ENCODE data around the gene COPZ1.
A peak's percentile ranks its signal among the peaks of the same experiment; 100 is the strongest.

Gene COPZ1

GRCh38 chr12:54375259-54375579 is 50.3 kb downstream of the COPZ1 start:
- no peak overlapping the region for H3K27ac ChIP-seq
- TF ChIP-seq ZFX (IDR thresholded peaks at IDR 0.05) = no peak
- TF ChIP-seq, protein P1, sequence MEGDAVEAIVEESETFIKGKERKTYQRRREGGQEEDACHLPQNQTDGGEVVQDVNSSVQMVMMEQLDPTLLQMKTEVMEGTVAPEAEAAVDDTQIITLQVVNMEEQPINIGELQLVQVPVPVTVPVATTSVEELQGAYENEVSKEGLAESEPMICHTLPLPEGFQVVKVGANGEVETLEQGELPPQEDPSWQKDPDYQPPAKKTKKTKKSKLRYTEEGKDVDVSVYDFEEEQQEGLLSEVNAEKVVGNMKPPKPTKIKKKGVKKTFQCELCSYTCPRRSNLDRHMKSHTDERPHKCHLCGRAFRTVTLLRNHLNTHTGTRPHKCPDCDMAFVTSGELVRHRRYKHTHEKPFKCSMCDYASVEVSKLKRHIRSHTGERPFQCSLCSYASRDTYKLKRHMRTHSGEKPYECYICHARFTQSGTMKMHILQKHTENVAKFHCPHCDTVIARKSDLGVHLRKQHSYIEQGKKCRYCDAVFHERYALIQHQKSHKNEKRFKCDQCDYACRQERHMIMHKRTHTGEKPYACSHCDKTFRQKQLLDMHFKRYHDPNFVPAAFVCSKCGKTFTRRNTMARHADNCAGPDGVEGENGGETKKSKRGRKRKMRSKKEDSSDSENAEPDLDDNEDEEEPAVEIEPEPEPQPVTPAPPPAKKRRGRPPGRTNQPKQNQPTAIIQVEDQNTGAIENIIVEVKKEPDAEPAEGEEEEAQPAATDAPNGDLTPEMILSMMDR (conservative IDR thresholded peaks at IDR 0.05) = no peak

DNA sequence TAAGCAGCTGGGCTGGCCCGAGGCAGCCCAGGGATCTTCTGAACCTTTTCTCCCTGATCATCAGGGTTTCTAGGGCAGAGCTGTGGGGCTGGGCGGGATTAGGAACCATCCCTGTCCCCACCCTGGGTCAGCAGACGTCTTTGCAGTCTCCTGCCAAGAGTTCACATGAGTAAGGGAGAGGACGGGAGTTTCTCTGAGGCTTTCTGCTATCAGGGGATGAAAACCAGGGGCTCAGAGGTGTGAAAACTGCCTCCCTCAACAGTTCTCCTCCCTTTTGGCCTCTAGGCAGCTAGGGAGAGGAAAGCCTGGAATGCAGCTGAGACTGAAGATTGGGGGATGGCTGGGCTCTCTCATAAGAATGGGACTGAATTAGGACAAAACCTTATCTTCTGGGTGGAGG is 51.7 kb downstream of the COPZ1 start:
- no peak overlapping the region for H3K27ac ChIP-seq

DNA sequence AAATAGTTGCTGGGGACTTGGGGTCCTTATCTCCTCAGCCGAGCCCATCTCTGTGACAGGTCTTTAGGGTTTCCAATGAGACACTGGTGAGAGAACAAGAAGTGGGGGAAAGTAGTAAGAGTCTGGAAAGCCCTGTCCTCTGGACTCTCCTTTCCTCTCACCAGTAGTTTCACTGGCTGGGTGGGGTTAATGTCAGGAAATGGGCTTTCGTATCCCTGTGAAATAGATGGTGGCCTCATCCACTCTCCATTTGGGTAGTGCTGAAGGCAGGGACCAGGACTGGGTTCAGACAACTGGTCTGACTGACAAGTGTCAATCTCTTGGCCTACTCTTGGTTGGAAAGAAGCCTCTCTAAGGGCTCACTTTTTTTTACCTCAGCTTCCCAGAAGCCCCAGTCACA is 52.1 kb downstream of the COPZ1 start:
- H3K27ac ChIP-seq = no peak overlapping the region
- TF ChIP-seq, protein P1 (conservative IDR thresholded peaks at IDR 0.05) = no peak
- TF ChIP-seq ZFX (IDR thresholded peaks at IDR 0.05) = no peak

More for the DNA sequence above, 51.7 kb downstream of the COPZ1 start:
- TF ChIP-seq ZFX (IDR thresholded peaks at IDR 0.05) = no peak
- TF ChIP-seq, protein P1 (conservative IDR thresholded peaks at IDR 0.05) = no peak

- H3K27ac ChIP-seq = no peak overlapping the region
- no peak for TF ChIP-seq ZFX (IDR thresholded peaks at IDR 0.05)
- TF ChIP-seq, protein P1 (conservative IDR thresholded peaks at IDR 0.05) = no peak
Observed at GRCh38 chr12:54377797-54378515, 53.0 kb downstream of the COPZ1 start.

DNA sequence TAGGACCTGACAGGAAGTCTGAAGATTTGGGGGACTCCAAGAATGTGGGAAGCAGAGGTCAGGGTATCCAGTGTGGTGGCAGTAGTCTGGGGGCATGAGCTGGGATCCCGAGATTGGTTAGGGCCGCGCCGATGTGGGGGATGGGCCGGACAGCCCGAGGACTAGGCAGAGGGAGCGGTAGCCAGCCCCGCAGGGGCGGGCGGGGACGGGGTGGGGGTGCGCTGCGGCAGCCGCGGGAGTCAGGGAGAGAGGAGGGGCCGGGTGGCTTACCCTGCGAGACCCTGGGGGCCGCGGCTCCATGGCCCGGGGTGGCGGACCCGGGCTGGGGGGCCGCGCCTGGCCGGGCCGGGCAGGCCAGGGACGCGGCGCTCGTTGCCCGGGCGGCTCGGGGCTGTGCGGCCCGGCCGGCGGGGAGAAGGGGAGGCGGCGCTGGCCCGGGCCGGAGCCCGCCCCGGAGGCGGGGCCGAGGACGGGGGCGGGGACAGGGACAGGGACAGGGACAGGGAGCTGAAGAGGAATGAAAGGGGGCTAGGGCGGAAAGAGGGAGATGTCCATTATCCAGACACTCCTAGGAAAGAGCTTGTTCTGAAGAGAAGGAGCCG is 54.0 kb downstream of the COPZ1 start:
- H3K27ac ChIP-seq = peak overlapping the region; percentile 57
- 0 out of 2 replicates have a peak, but pooled peaks have one; percentile 27 for TF ChIP-seq ZFX (IDR thresholded peaks at IDR 0.05)
- TF ChIP-seq, protein P1 (conservative IDR thresholded peaks at IDR 0.05) = no peak

DNA sequence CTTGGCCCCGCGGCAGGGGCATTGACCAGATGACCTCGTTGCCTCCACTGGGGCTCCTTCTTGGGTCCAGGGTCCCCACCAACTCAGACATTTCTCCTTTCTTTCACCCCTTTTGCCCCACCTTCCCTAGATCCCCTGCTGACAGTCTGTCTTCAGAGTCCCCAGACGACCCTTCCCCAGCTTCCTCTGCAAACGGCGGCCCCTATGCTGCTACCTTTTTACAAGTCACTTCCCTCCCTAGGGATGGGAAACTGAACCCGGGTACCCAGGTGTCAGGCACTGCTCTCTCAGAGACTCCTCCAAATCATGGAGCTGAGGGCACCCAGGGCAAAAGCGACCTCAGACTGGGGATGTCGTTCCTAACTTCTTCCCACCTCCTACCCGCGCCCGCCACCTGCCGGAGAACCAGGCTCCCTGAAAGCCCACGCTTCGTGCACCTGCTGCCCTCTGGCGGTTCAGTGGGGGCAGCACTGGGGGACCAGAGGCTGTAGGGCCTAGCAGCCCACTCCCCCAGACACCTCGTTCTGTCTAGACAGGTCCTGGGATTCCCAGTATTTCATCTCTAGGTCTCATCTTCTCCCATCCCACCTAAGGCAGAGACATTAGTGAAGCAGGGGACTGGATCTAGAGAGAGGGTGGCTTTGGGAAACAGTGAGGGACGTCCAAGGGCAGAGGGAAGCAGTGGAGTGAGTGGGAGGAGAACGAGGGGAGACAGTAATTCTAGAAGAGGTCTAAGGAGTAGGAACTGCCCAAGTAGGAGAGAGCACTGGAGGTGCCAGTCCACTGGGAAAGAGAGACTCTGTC is 54.7 kb downstream of the COPZ1 start:
- TF ChIP-seq, protein P1 (conservative IDR thresholded peaks at IDR 0.05) = peak; percentile 100
- no peak for TF ChIP-seq ZFX (IDR thresholded peaks at IDR 0.05)
- H3K27ac ChIP-seq = peak overlapping the region; percentile 57

DNA sequence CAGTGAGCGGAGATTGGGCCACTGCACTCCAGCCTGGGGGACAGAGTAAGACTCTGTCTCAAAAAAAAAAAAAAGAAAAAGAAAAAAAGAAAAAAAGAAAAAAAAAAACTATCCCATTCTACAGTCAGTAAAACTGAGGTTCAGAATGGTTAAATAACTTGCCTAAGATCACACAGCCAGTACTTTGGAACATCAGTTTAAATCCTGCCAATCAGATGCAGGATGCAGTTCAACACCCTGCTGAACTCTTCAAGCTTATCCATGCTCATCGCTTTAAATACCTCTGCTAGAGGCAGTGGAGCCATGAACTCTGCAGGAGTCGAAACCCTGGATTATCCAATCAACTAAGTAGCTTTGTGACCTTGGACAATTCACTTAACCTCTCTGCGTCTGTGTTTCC is 56.2 kb downstream of the COPZ1 start:
- TF ChIP-seq, protein P1 (conservative IDR thresholded peaks at IDR 0.05) = no peak
- TF ChIP-seq ZFX (IDR thresholded peaks at IDR 0.05) = no peak
- no peak overlapping the region for H3K27ac ChIP-seq

Measured in C4-2B (cell line).